8988T (cell line): ENCODE data around the gene MAPRE2.
"Not testable (repeated sequence)": the region's sequence is repeated elsewhere in the genome, so short reads cannot be mapped to it uniquely, and the experiment has no call there.

Source experiments
- DNase-seq: peaks from one replicate; pipeline ENCODE4 v3.0.0; 2011

The MAPRE2 gene

GRCh38 chr18:35157181-35157580, 116.0 kb downstream of the MAPRE2 start:
- no peak for DNase-seq

- DNase-seq, result no peak
These were observed 117.7 kb downstream of the MAPRE2 start for GRCh38 chr18:35158728-35159450.

GRCh38 chr18:35159782-35160181, 118.6 kb downstream of the MAPRE2 start:
- DNase-seq, result no peak

- no peak for DNase-seq
These were observed 120.3 kb downstream of the MAPRE2 start for GRCh38 chr18:35161485-35161884.

GRCh38 chr18:35161934-35162333, 120.7 kb downstream of the MAPRE2 start:
- no peak for DNase-seq

- no peak for DNase-seq
These were observed 121.9 kb downstream of the MAPRE2 start for GRCh38 chr18:35163014-35163539.

- no peak for DNase-seq
These were observed 122.5 kb downstream of the MAPRE2 start for GRCh38 chr18:35163721-35164120.

- no peak for DNase-seq
These were observed 122.9 kb downstream of the MAPRE2 start for GRCh38 chr18:35164133-35164532.

GRCh38 chr18:35167332-35167731, 126.1 kb downstream of the MAPRE2 start:
- no peak for DNase-seq

- DNase-seq, result no peak
These were observed 126.6 kb downstream of the MAPRE2 start for GRCh38 chr18:35167857-35168256.

GRCh38 chr18:35170323-35170722, 129.1 kb downstream of the MAPRE2 start:
- not testable (repeated sequence) for DNase-seq

GRCh38 chr18:35171315-35171987, 130.2 kb downstream of the MAPRE2 start:
- no peak for DNase-seq

GRCh38 chr18:35172009-35172408, 130.8 kb downstream of the MAPRE2 start:
- no peak for DNase-seq

- DNase-seq, result no peak
These were observed 131.3 kb downstream of the MAPRE2 start for GRCh38 chr18:35172451-35173035.

- DNase-seq, result no peak
These were observed 133.0 kb downstream of the MAPRE2 start for GRCh38 chr18:35174093-35174731.

- DNase-seq, result no peak
These were observed 133.5 kb downstream of the MAPRE2 start for GRCh38 chr18:35174745-35175144.

GRCh38 chr18:35176925-35177324, 135.7 kb downstream of the MAPRE2 start:
- no peak for DNase-seq

- no peak for DNase-seq
These were observed 137.0 kb downstream of the MAPRE2 start for GRCh38 chr18:35178260-35178659.

- DNase-seq, result no peak
These were observed 138.7 kb downstream of the MAPRE2 start for GRCh38 chr18:35179906-35180305.

GRCh38 chr18:35180455-35180854, 139.2 kb downstream of the MAPRE2 start:
- no peak for DNase-seq

GRCh38 chr18:35182151-35182550, 140.9 kb downstream of the MAPRE2 start:
- DNase-seq, result no peak

- DNase-seq, result no peak
These were observed 142.7 kb downstream of the MAPRE2 start for GRCh38 chr18:35183886-35184285.

GRCh38 chr18:35185771-35186170, 144.6 kb downstream of the MAPRE2 start:
- no peak for DNase-seq
